Measurements from ENCODE around the gene SAP30L.

DNA sequence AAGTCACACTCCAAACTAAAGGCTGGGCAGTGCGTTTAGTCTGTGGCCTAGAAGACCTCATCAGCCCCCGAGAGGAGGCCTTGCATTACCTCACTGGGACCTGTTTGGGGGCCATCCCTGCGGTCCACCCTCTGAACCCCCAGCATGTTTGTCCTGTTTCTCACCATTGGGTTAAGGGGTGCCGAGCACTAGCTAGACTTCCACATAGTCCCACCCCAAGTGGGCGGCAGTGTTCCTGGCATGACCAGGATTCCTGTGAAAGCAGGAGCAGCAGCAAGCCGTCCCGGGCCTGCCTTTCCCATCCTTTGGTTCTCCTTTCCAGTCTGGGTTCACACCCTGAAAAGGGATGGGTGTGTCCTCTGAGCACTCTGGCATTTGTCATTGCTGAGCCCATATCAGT, 26.6 kb upstream of the SAP30L start:
- TF ChIP-seq, protein P1, sequence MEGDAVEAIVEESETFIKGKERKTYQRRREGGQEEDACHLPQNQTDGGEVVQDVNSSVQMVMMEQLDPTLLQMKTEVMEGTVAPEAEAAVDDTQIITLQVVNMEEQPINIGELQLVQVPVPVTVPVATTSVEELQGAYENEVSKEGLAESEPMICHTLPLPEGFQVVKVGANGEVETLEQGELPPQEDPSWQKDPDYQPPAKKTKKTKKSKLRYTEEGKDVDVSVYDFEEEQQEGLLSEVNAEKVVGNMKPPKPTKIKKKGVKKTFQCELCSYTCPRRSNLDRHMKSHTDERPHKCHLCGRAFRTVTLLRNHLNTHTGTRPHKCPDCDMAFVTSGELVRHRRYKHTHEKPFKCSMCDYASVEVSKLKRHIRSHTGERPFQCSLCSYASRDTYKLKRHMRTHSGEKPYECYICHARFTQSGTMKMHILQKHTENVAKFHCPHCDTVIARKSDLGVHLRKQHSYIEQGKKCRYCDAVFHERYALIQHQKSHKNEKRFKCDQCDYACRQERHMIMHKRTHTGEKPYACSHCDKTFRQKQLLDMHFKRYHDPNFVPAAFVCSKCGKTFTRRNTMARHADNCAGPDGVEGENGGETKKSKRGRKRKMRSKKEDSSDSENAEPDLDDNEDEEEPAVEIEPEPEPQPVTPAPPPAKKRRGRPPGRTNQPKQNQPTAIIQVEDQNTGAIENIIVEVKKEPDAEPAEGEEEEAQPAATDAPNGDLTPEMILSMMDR (conservative IDR thresholded peaks at IDR 0.05; ENCODE audit: low read depth, low read length), result no peak
- TF ChIP-seq RCOR1 (IDR thresholded peaks at IDR 0.05; ENCODE audit: insufficient replicate concordance, low read length), result no peak
- TF ChIP-seq CHD1 (IDR thresholded peaks at IDR 0.05; ENCODE audit: low read depth, low read length), result no peak
- TF ChIP-seq POLR2A (IDR thresholded peaks at IDR 0.05; ENCODE audit: low read depth, low read length), result no peak
- no peak for TF ChIP-seq MAFK (IDR thresholded peaks at IDR 0.05; ENCODE audit: low read depth, low read length)
- TF ChIP-seq SMC3 (IDR thresholded peaks at IDR 0.05; ENCODE audit: low read depth, low read length), result no peak
- TF ChIP-seq MXI1 (IDR thresholded peaks at IDR 0.05; ENCODE audit: borderline replicate concordance, low read depth, low read length), result no peak
- TF ChIP-seq RAD21 (IDR thresholded peaks at IDR 0.05; ENCODE audit: low read length), result no peak

Measured in IMR-90 (cell line).